Measurements from ENCODE around the gene HDAC4. TPM values are rescaled to one million over a fixed set of nuclear protein-coding genes. Genes with fewer than 3 reads are reported as not detected.

Gene HDAC4
- total and polyA plus RNA-seq, 2 of the 8 experiments (the other 6 are each of a cell fraction or from before 2014, with no cell fraction given) = 15.4 to 31.5 TPM

DNA sequence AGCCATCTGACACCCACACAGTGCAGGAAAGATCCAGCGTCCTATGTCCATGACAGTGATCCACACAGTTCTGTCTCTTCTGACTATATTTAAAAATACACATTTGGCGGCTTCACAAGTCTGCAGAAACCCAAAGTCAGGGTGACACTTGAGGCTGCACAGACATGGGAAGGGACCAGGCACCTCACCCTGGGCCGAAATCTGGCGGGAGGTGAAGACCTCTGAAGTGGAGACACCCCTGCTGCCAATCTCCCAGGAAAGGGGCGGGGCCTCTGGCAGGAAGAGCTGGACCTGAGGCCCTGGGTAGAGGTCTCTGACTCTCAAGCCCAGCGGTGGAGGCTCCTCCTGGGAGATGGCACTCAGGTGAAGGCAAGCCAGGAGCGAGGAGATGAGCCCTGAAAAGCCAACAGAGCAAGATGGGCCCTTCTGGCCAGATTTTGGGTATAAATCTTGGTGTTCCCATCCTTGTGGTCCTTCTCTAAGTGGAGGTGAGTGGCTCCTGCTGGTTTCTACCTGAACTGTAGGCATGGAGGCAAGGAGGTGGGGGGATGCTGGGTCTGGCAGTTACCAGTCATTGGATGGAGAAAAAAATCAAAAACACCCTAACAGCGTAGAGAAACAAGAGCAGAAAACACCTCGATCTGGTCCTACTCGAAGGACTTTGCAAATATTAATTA, 248.4 kb downstream of the HDAC4 start:
- Histone ChIP-seq H2BK5ac (ENCODE audit: low read depth, low read length) (no peak overlapping the region), H2BK120ac (replicated peaks; ENCODE audit: low read depth, low read length) (no peak overlapping the region), H2BK20ac (ENCODE audit: low read length) (no peak overlapping the region), H4K20me1 (replicated peaks in 1 of 2; ENCODE audit: control insufficient read depth in 1 of 2, insufficient read depth in 2 of 2, low read length in 2 of 2) (no peaks in the 10 kb centered on the region), H3K9ac (replicated peaks in 1 of 4; ENCODE audit: extremely low read depth in 1 of 4, low read depth in 3 of 4, low read length in 3 of 4) (no peak overlapping the region), H3K4me1 (replicated peaks in 1 of 4; ENCODE audit: control insufficient read depth in 3 of 4, insufficient read depth in 4 of 4, low read length in 3 of 4) (no peaks in the 10 kb centered on the region), H4K91ac (replicated peaks; ENCODE audit: insufficient read length, low read length) (no peak overlapping the region), H2BK12ac (ENCODE audit: low read depth, low read length) (no peak overlapping the region), H3K27me3 (replicated peaks in 1 of 4; ENCODE audit: control insufficient read depth in 3 of 4, extremely low read depth in 1 of 4, insufficient read depth in 3 of 4, low read length in 3 of 4) (no peaks in the 10 kb centered on the region), H3K56ac (replicated peaks; ENCODE audit: insufficient read length, low read depth, low read length) (no peak overlapping the region), H3K27ac (ENCODE audit: low read depth, low read length) (no peak overlapping the region), H3K23me2 (ENCODE audit: low read depth, low read length) (peaks cover 3% of the 10 kb centered on the region; the same call in 1 of the 2 replicates), H3K4ac (replicated peaks; ENCODE audit: insufficient read length, low read depth, low read length) (no peak overlapping the region), H3K18ac (ENCODE audit: extremely low read depth, low read length) (no peak overlapping the region), H3K79me2 (ENCODE audit: control insufficient read depth in 1 of 2, insufficient read depth in 2 of 2, low read length in 2 of 2) (no peaks in the 10 kb centered on the region), H3K36me3 (ENCODE audit: control insufficient read depth in 2 of 4, insufficient read depth in 4 of 4, low read length in 3 of 4) (peaks cover 0 to 10% (median 2%) of the 10 kb centered on the region in 4 experiments; a peak in 5 of 8 replicates), H4K5ac (ENCODE audit: insufficient read length, low read depth, low read length) (no peak overlapping the region), H3K79me1 (ENCODE audit: low read depth, low read length) (no peaks in the 10 kb centered on the region), H2BK15ac (ENCODE audit: low read length) (no peak overlapping the region), H2AFZ (ENCODE audit: low read length) (no peak overlapping the region), H4K8ac (ENCODE audit: extremely low read depth, insufficient read depth, low read length) (peak overlapping the region; percentile 59; the same call in 1 of the 2 replicates), H3K4me3 (ENCODE audit: extremely low read depth in 1 of 4, insufficient read depth in 2 of 4, low read depth in 3 of 4, low read length in 4 of 4) (no peak overlapping the region), H2AK5ac (ENCODE audit: low read depth, low read length) (no peak overlapping the region), H3K4me2 (ENCODE audit: insufficient read depth in 1 of 2, low read depth in 2 of 2, low read length in 2 of 2) (no peak overlapping the region), H3K9me3 (ENCODE audit: insufficient read depth in 2 of 2, low read depth in 1 of 2, low read length in 1 of 2) (no peaks in the 10 kb centered on the region), H3K14ac (ENCODE audit: insufficient read length) (no peak overlapping the region), H3K23ac (ENCODE audit: insufficient read length) (no peak overlapping the region)
- TF ChIP-seq RXRA (IDR thresholded peaks at IDR 0.05; ENCODE audit: insufficient read depth, low read depth, low read length) (no peak), GTF2F1 (IDR thresholded peaks at IDR 0.05; ENCODE audit: borderline replicate concordance, low read depth, low read length) (no peak), SIN3A (conservative IDR thresholded peaks at IDR 0.05 in 1 of 2, IDR thresholded peaks at IDR 0.05 in 1 of 2; ENCODE audit: low read depth in 1 of 2, low read length in 2 of 2) (no peak), CBX5 (IDR thresholded peaks at IDR 0.05; ENCODE audit: low read depth, low read length) (no peak)
- TF ChIP-seq, protein P1, sequence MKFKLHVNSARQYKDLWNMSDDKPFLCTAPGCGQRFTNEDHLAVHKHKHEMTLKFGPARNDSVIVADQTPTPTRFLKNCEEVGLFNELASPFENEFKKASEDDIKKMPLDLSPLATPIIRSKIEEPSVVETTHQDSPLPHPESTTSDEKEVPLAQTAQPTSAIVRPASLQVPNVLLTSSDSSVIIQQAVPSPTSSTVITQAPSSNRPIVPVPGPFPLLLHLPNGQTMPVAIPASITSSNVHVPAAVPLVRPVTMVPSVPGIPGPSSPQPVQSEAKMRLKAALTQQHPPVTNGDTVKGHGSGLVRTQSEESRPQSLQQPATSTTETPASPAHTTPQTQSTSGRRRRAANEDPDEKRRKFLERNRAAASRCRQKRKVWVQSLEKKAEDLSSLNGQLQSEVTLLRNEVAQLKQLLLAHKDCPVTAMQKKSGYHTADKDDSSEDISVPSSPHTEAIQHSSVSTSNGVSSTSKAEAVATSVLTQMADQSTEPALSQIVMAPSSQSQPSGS (IDR thresholded peaks at IDR 0.05; ENCODE audit: low read length) = no peak
- POLR2A ChIA-PET (ENCODE audit: partially characterized antibody) = interaction anchor here (0.9 kb wide), 1 partner anchor 249 kb away, joined by 3 read pairs; the partner anchor contains the start of gene HDAC4
- FAIRE-seq (no peak), DNase-seq (ENCODE audit: low read depth in 1 of 2, low spot score in 2 of 2) (no peak)
- CTCF ChIA-PET (ENCODE audit: partially characterized antibody) = interaction anchor here (4.2 kb wide), 1 partner anchor 9 kb away, joined by 28 read pairs; no protein-coding TSS in a partner anchor
- 87% methylated on average over 10 of the region's 10 CpGs; no CpG with 5 or more reads in 1 of the 2 experiments for WGBS, 2 experiments (ENCODE audit: extremely low coverage in 1 of 2, insufficient coverage in 1 of 2, insufficient read length in 1 of 2, insufficient replicate concordance in 2 of 2, low coverage in 1 of 2, low lambda C conversion rate in 2 of 2, missing lambda C conversion rate in 1 of 2)

Data from H1 (cell line).